A673 (cell line): ENCODE measurements around the gene PI4K2A.

ENCODE experiments used
- EZH2 ChIP-seq: fragments of 200-600 bp; sonication (generic); IDR thresholded peaks from 2 replicates; pipeline ENCODE4 v1.6.1; 2017; ENCODE audit warnings: borderline replicate concordance, low read depth, mild to moderate bottlenecking, mixed read lengths, antibody characterized with exemption, low read length; ENCODE audit not compliant: poor library complexity, severe bottlenecking
- TF ChIP-seq, protein P1 (sequence below): fragments of 300-800, 200-600 bp; sonication (generic); conservative IDR thresholded peaks from 2 replicates; pipeline ENCODE4 v1.5.1; 2017; ENCODE audit warnings: low read depth, mild to moderate bottlenecking, antibody characterized with exemption, low read length, moderate library complexity, mixed read lengths

DNA sequence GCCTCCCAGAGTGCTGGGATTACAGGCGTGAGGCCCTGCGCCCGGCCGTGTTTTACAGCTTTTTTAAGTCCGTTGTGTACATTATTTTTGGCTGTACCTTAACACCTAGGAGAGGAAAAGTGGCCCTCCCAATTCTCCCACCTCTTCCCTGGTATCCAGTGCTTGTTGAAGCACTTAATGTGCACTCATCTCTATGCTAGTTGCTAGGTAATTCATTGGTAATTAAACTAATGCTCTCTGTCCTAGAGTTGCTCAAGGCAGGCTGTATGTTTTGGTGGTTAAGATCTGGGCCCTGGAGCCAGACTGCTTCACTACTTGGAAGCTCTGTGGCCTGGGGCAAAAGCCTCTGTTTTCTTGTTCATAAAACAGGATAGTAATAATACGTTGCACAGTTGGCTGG is 27.0 kb downstream of the PI4K2A start:
- TF ChIP-seq, protein P1, sequence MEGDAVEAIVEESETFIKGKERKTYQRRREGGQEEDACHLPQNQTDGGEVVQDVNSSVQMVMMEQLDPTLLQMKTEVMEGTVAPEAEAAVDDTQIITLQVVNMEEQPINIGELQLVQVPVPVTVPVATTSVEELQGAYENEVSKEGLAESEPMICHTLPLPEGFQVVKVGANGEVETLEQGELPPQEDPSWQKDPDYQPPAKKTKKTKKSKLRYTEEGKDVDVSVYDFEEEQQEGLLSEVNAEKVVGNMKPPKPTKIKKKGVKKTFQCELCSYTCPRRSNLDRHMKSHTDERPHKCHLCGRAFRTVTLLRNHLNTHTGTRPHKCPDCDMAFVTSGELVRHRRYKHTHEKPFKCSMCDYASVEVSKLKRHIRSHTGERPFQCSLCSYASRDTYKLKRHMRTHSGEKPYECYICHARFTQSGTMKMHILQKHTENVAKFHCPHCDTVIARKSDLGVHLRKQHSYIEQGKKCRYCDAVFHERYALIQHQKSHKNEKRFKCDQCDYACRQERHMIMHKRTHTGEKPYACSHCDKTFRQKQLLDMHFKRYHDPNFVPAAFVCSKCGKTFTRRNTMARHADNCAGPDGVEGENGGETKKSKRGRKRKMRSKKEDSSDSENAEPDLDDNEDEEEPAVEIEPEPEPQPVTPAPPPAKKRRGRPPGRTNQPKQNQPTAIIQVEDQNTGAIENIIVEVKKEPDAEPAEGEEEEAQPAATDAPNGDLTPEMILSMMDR, result no peak
- no peak for TF ChIP-seq EZH2
